Endothelial cell (in vitro differentiated cells): ENCODE measurements around the gene DNAJC27. TPM values are rescaled to one million over a fixed set of nuclear protein-coding genes. Genes with fewer than 3 reads are reported as not detected.

Source experiments
- DNase-seq: peaks from one replicate; pipeline ENCODE4 v3.0.0; 2021; ENCODE audit warnings: low spot score
- H3K27ac Mint-ChIP-seq: one replicate; pipeline ENCODE4 v1.8.0; 2021; ENCODE audit warnings: mixed read lengths, inconsistent platforms; ENCODE audit not compliant: unreplicated experiment
- H3K27me3 Mint-ChIP-seq: one replicate; pipeline ENCODE4 v1.8.0; 2021; ENCODE audit warnings: mild to moderate bottlenecking, moderate library complexity, mixed read lengths, inconsistent platforms; ENCODE audit not compliant: unreplicated experiment
- H3K36me3 Mint-ChIP-seq: one replicate; pipeline ENCODE4 v1.8.0; 2021; ENCODE audit warnings: mild to moderate bottlenecking, low read depth, mixed read lengths, inconsistent platforms; ENCODE audit not compliant: unreplicated experiment
- H3K4me1 Mint-ChIP-seq: one replicate; pipeline ENCODE4 v1.8.0; 2021; ENCODE audit warnings: mild to moderate bottlenecking, mixed read lengths, inconsistent platforms; ENCODE audit not compliant: unreplicated experiment
- H3K4me3 Mint-ChIP-seq: one replicate; pipeline ENCODE4 v1.8.0; 2021; ENCODE audit warnings: mild to moderate bottlenecking, mixed read lengths, inconsistent platforms; ENCODE audit not compliant: unreplicated experiment
- H3K9me3 Mint-ChIP-seq: one replicate; pipeline ENCODE4 v1.8.0; 2021; ENCODE audit warnings: mixed read lengths, inconsistent platforms; ENCODE audit not compliant: unreplicated experiment
- total RNA-seq: library from RNA; stranded (reverse); fragmentation: NEBNext Ultra II Directional; extraction: Animal tissue kit (Norgen Biotek cat#: 25700); gene quantifications from one replicate; pipeline ENCODE4 v1.2.1, GENCODE V29; 2021; ENCODE audit not compliant: unreplicated experiment
- TF ChIP-seq, protein P1 (sequence below): fragments of 200-600 bp; sonication (generic); IDR thresholded peaks from one replicate; pipeline ENCODE4 v1.5.0; 2021; ENCODE audit warnings: antibody characterized with exemption; ENCODE audit not compliant: unreplicated experiment

Gene DNAJC27
- total RNA-seq, 1 donor from 2014 or later, result 3.5 TPM

DNA sequence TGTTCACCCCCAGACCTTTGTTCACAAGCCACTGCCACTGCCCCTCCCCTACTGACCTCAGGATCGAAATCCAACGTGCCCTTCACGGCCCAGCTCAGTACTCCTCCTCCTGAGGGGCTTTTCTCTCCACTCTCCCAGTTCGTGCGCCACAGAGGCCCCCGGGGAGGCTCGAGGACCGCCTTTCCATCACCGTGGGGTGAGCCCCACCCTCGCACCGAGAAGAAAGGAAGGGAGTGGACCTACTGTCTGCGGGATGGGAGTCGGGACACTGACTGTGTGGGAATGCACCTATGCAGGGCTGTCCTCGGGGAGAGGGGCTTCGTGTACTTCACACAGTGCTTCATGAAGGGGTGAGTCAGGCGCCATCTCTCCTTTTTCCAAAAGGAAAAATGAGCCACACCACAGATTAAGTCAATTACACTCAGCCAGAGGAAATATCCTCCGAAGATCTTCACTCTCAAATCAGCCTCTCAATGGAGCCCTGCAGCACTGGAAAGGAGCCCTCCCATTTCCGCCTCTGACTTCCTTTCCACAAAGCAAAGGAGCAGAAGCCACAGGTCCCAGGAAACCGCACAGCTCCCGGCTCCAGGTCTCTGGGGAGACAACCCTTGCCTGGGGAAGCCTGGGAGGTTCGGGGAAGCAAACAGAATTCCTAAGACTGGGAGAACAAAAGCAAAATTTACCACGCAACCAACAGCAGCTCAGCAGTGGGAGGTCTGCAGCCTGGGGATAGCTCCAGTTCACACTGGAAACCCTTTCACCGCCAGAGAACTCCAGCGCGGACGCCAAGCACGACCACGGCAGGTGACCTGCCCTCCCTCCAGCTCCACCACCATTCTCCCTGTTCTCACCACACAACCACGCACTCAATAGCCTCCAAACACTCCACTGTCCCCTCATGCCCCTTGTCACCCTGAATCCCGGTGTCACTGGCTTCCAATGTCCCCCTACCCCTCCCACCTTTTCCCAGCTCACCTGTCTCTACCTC is 73.3 kb downstream of the DNAJC27 start:
- peaks cover 26% of the 10 kb centered on the region for H3K4me1 Mint-ChIP-seq
- peaks cover 8% of the 10 kb centered on the region for H3K27me3 Mint-ChIP-seq
- DNase-seq, result peak; percentile 16
- H3K9me3 Mint-ChIP-seq, result peaks cover 10% of the 10 kb centered on the region
- H3K27ac Mint-ChIP-seq, result peak overlapping the region; percentile 82
- peak overlapping the region; percentile 71 for H3K4me3 Mint-ChIP-seq
- peaks cover 57% of the 10 kb centered on the region for H3K36me3 Mint-ChIP-seq
- TF ChIP-seq, protein P1, sequence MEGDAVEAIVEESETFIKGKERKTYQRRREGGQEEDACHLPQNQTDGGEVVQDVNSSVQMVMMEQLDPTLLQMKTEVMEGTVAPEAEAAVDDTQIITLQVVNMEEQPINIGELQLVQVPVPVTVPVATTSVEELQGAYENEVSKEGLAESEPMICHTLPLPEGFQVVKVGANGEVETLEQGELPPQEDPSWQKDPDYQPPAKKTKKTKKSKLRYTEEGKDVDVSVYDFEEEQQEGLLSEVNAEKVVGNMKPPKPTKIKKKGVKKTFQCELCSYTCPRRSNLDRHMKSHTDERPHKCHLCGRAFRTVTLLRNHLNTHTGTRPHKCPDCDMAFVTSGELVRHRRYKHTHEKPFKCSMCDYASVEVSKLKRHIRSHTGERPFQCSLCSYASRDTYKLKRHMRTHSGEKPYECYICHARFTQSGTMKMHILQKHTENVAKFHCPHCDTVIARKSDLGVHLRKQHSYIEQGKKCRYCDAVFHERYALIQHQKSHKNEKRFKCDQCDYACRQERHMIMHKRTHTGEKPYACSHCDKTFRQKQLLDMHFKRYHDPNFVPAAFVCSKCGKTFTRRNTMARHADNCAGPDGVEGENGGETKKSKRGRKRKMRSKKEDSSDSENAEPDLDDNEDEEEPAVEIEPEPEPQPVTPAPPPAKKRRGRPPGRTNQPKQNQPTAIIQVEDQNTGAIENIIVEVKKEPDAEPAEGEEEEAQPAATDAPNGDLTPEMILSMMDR, result no peak

- Mint-ChIP-seq H3K4me1 (peaks cover 23% of the 10 kb centered on the region), H3K27ac (no peak overlapping the region), H3K36me3 (peaks cover 46% of the 10 kb centered on the region), H3K9me3 (peaks cover 10% of the 10 kb centered on the region), H3K27me3 (peaks cover 10% of the 10 kb centered on the region), H3K4me3 (no peak overlapping the region)
- DNase-seq, result no peak
- TF ChIP-seq, protein P1, result no peak
These were observed 77.0 kb downstream of the DNAJC27 start for GRCh38 chr2:24894750-24895149.

- Mint-ChIP-seq H3K9me3 (peaks cover 10% of the 10 kb centered on the region), H3K36me3 (peaks cover 39% of the 10 kb centered on the region), H3K27ac (no peak overlapping the region), H3K4me1 (peaks cover 15% of the 10 kb centered on the region), H3K4me3 (no peak overlapping the region), H3K27me3 (peaks cover 10% of the 10 kb centered on the region)
- DNase-seq, result no peak
- TF ChIP-seq, protein P1, result no peak
These were observed 77.8 kb downstream of the DNAJC27 start for GRCh38 chr2:24893934-24894333.

Other genes with a start within 250 kb of the DNAJC27 start
- 36.0 TPM for gene PTRHD1, start 178.6 kb downstream of the DNAJC27 start, total RNA-seq
- gene CENPO, start 178.5 kb downstream of the DNAJC27 start, total RNA-seq, result 18.7 TPM
- 88.0 TPM for gene ADCY3, start 51.7 kb downstream of the DNAJC27 start, total RNA-seq
- gene EFR3B, start 70.1 kb upstream of the DNAJC27 start, total RNA-seq, result 11.3 TPM
- gene POMC, start 196.6 kb upstream of the DNAJC27 start, total RNA-seq, result 0.64 TPM